GM21825 (cell line): Measurements from ENCODE around the gene LYRM2.

Source experiments
- ATAC-seq: cut with Tn5 transposase; IDR thresholded peaks from one replicate; pipeline ENCODE4 v1.9.1; 2021; ENCODE audit warnings: mild to moderate bottlenecking, moderate library complexity; ENCODE audit not compliant: unreplicated experiment

LYRM2 gene

DNA sequence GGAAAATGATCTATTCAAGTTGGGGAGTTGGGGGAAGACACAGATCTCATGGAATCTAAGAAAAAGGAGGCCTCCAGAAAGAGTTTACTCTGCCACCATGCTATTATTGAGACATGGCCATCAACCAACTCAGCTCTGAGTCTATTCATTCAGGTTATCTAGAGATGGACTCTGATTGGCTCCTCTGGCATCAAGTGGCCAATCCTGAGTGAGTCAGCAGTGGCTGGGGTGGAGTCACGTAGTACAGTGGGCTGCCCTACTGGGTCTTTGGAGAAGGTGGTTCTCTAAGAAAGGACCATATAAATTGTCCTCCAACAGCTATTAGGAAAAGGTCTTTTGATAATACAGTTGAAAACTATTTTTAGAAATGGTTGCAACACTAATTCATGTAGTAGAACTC lies 42.1 kb downstream of the LYRM2 start:
- ATAC-seq, result no peak

DNA sequence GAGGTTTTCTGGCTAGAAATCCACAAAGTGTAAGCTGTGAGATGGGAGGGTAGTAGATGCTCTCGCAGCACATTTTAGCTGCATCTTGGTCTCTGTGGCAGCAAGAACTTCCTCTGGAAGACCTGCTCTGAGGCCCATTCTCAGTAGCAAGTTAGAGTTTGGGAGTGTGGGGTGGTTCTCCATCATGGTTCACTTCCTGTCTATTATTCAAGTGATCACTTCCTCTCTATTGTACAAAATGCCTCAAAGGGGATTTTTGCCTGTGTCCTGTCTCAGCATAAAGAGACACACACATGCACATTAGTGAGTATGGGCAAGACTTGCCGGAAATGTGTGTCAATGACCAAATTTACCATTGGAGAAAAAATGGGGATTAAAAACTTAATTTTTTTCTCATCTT lies 42.5 kb downstream of the LYRM2 start:
- peak; percentile 89 for ATAC-seq

DNA sequence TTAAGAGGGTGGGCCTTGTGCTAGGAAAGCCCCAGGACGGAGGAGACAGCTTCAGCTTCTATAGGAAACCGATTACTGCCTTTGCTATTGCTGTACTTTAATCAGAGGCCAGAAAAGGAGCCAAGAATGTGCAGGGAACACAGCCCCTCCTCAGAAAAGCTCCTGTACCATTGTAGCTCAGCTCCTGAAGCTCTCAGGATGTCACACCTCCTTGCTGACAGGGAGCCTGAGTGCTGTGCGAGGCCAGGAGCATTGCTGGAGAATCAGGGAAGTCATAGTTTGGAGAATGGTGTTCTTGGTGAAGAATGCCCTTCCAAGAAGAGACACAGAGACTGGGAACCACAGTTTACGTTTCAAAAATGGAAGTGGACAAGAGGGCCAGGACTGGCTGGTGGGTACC lies 46.8 kb downstream of the LYRM2 start:
- no peak for ATAC-seq

DNA sequence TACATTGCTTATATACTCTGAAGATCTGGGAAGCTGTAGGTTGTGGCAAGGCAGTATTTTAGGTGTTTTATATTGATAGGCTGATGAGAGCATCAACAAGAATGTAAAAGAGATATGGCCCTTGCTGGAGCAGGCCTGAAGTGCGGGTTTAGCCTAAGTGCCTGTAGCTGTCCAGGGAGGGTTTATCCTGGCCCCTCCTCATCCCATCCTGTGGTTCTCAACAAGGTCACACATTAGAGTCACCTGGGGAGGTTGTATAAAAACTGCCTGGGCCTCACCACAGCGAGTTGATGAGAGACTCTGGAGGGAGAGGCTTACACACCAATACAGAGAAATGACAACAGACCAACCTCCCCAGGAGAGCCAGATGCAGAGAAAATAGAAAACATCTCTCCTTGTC lies 48.4 kb downstream of the LYRM2 start:
- ATAC-seq, result no peak

DNA sequence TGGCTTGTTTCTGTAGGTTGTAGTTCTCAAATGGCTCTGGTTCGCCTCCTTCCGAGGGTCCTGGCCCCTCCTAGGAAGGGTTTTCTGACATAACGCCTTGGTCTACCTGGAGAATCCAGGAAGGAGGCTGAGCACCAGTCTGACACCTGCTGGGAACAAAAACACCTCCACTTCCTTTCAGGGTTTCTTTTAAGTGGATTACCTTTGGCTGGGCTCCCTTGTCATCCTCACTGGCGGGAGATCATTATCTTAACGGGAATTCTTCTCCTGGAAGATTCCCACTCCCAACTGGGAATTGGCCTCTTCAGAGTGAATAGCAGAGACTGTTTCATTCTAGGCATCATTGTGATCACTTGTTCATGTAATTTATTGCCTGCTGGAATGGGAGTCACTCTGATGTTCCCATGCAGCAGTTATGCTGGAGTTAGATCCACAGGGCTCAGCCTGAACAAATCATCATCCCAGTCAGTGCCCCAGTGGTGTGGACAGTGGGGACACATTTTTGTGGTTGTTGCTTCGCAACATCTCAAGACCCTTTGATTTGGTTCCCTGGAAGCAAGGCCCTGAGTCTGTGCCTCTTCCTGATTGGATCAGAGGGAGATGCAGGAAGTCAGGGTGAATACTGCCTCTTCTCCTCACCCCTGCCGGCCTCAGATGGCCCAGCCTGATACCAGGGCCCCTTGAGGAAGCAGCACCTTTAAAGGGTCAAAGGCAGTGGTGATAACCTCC lies 49.1 kb downstream of the LYRM2 start:
- no peak for ATAC-seq

DNA sequence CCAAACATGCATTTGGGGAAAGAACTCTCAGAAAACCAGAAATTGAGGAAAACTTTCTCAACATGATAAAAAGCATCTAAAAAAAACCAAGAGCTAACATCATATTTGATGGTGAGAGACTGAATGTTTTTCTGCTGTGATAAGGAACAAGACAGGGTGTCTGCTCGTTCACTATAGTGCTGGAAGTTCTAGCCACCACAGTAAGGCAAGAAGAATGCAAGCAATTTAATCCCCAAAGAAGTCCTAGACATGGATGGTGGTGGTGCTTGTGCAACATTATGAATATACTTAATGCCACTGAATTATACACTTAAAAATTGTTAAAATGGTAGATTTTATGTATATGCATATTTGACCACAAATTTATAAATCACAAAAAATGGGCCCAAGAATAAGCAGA lies 53.4 kb downstream of the LYRM2 start:
- no peak for ATAC-seq

DNA sequence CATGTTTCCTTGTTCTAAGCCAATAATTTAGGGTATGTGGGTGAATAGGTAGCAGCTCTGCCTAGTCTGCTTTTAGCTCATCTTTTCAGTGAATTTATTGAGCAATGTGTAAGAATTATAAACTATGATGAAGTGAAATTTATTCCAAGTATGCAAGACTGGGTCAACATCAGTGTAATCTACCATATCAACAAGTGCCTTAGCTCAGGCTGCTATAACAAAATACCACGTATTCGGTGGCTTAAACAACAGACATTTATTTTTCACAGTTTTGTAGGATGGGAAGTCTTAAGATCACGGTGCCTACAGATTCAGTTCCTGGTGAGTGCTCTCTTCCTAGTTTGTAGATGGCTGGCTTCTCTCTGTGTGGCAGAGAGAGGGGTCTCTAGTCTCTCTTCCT lies 54.0 kb downstream of the LYRM2 start:
- no peak for ATAC-seq

DNA sequence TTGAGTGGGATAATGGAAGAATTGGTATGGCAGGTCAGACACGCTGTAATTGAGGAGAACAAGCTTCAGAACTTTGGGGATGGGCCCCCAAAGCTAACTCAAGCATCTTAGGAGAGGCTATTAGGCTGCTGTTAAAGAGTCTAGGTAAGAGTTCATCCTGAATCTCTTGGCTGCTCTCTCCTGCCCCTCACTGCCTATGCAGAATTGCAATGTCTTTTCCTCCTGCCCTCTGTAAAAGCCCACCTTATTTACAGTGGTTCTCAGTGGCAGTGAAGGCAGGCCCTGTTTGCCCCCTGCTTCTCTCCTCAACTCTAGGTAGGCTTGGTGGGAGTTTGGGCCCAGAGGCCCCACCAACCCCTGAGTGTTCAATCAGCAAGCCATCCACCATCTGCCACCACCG lies 55.0 kb downstream of the LYRM2 start:
- no peak for ATAC-seq

DNA sequence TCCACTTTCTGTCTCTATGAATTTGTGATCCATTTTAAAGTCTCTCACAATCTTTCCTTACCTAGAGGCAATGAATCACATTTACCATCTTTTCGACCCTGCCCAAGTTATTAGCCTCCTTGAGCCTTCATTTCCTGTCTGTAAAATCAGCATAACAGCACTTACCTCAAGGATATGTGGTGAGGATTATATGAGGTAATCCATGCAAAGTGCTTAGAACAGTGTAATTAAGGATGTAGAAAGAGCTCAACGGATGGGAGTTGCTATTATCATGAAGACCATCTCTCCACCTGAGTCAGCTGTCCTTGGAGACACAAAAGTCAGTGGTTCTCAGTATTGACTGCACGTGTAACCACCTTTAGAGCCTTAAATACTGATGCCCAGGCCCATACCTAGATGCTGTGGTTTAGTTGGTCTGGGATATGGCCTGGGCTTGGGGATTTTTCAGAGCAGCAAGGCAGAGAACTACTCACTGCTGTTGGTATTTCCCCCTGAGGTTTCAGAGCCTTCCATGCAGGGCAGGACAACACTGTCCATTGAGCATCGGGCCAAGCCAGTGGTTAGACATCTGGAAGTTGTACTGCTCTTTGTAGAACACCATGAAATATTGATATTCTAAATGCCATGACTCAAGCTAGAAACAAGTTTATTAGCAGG lies 55.8 kb downstream of the LYRM2 start:
- ATAC-seq, result peak; percentile 58

DNA sequence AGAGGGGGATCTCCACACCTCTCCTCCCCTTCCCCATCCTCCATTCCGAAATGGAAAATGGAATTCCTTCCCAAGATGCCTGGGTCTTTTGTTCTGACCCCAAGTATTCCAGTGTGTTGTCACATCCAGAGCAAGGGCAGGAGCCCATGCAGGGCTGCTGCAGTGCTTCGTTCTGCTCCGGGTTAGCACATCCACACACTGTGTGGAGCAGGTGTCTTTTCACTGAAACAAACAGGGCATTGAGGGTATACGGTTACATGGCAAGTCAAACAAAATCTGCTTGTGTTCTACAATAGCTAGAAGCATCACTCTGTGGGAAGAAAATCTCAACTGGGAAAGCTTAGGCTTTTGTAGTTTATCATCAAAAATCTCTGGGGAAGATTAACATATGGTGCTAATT lies 56.9 kb downstream of the LYRM2 start:
- ATAC-seq, result no peak

DNA sequence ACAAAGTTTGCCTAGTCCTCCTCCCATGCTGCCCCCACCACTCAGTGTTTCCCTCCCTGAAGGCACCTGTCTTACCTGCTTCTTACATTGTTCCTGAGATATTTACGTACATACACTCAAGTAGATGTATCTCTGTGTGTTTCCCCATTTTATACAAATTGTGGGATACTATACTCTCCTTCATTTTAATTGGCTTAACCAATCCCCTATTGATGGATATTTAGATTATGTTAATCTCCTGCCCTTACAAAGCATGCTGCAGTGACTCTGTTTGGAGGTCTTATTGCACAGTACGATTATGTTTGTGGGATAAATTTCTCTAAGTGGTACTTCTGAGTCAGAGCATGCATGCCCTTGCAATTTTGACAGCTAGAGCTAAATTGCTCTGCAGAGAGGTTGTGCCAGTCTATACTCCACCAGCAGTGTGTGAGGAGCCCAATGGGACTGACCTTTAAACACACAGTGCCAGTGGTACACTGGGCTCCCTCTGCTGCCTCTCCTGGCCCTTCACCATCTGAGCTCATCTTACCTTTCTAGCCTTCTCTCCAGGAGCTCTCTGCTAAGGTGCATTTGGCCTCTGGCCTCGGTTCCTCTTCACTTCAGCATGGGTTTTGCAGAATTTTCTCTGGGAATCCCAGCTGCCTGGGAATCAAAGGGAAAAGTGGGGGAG lies 57.4 kb downstream of the LYRM2 start:
- ATAC-seq, result no peak

DNA sequence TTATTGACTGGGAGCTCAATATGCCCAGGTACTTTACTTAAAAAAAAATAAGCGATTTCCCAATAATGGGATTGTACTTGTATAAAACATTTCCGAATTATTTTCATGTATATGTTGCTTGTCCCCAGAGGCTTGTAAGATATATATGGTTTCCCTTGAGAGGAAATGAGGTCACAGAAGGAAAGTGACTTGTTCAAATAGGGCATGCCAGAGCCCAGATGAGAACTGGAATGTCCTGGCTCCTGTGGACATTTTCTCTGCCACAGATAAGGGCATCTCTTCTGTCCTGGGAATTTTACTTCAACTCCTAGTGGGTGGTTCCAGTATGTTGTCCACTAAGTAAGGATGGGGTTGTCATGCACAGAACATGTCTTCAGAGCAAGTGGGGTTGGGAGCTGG lies 63.0 kb downstream of the LYRM2 start:
- no peak for ATAC-seq

DNA sequence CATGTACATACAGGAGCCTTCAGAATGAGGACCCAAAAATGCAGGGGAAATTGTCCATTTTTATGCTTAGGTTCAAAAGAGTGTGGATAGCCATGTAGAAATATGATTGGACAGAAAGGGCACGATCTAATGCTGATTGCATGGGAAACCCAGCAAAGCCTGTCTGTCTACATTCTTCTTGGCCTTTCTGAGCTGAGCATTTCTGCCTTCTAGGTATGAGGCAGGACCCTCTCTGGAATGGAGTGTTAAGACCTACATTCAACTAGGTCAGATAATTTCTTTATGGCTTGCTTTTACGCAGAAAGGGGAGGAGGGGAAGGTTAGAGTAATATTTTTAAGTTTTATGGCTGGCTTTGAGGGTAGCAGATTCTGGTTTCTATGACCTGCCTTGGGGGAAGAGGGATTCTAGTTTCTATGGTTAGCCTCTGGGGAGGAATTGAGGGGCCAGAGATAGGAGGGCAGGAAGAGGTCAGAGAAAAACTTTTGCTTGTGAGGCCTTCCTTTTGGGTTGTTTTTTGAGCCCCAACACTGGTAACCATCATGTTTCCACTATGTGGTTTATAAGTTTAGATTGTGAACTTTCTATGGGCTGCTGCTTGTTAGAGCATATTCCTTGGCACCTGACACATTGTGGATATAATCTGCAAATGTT lies 63.5 kb downstream of the LYRM2 start:
- ATAC-seq, result no peak

DNA sequence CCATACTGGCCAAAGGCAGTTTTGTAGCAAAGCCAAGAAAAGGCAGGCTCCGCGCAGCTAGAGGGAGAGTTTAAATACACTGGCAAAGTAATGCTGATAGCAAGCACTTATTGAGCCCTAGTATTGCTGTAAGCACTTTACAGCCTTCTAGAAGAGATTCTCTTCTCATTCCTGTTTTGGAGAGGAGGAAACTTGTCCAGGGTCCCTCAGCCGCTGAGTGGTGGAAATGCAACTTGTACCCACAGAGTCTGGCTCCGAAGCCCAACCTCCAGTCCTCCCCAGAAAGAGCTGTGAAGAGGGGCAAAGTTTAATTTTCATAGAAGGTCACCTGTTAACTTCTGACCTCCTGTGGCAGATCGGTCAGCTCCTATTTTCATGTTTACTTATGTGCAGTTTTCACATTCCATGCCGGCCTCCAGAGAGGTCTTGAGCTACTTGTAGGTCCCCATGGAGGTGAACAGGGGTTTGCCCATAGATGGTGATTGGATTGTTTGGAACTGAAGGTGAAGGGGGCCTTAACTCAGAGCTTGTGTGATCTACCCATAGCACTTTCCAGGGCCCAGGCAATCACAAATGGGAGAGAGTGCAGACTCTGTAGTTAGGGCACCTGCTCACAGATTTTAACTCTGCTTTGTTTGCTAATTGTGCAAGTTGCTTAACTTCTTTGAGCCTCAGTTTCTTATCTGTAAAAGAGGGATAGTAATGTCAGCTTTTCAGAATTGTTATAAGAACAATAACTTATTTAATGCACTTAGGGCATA lies 70.7 kb downstream of the LYRM2 start:
- ATAC-seq, result no peak

DNA sequence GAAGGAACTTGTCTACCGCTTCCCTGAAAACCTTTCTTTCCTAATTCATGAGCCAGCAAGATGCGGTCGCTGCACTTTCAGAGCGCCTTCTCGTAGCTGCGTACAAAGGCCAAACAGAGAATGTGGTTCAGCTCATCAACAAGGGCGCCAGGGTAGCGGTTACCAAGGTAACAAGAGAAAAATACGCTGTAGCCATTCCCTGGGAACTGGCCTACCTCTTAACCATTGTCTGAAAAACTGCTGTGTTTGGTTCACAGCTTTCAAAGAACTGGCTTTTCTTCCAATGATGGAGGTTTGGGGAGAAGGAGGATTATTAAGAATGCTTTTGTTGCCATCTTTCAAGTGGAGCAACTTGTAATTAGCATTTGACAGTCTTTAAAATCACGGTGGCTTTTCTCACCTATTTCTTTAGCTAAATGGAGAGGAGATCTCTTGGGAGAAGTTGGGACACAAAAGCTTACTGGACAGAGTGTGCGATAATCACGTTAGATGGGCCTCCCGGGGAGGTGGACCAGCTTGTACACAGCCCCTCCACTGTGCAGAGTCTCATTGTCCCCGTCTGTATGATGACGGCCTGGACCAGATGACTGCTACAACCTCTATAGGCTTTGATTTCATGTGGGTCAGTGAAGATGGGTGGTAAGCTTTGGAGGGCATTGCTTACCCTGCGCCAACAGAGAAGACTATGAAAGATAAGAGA lies 71.5 kb downstream of the LYRM2 start:
- ATAC-seq, result no peak

DNA sequence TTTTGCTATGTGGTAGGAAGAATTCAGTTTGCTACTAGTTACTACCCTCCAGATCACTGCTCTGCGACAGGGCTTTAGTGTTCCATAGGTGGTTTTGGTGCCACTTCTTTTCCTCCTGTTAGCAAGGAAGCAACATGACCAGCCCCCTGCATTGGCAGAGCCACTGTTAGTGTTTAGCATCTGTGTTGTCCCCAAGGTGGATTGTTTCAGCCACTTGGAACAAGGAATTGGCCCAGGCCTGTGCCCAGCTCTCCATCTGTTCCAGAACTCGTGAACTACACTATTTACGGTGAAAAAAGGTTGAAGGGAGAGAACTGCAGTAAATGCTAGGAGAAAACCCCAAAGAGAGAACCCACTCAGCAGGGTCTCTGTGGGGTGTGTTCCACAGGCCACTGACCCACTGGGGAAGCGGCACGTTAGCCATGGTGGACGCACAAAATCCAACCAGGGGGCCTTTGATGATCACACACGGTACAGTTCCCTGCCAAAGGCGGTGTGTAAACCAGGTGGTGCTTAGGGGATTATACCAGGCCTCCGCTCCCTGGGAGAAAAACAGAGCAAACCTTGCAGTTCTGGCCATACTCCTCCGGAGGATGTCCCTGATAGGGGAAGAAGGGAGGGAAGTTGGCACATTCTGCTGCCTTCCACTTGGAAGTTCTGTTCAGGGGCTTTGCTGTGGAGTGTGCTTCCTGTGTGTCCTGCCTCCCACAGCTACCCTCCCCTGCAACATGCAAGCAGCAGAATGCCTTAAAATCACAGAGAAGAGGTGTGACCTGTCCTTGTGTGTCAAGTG lies 72.3 kb downstream of the LYRM2 start:
- ATAC-seq, result no peak

DNA sequence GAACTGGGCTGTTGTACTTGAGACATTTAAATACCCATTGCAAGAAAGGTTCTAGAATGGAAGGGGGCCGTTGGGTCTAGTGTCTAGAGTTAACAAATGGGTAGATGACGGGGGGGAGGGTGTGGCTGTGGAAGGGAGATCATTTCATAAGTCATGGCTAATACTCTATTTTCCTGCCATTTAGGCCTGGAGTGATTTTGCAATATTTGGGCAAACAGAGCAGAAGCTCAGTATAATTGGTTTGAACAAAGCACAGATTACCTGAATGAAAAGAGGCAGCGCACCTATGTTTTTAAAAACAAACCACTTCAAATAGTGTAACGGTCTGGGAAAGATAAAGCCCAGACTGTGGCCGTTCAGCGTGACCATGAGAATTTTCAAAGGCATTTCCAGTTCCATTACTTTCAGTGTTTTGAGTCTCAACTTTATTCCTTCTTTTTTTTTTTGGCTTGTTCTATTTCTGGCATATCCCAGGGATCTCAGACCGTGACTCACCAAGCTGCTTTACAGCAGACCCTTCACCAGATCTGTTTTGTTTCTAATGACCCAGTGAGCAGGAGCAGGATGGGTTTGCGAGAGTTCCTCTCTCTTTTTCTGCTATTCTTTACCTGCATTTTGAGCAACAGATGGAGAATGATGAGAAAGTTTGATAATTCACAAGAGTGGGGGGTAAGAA lies 73.7 kb downstream of the LYRM2 start:
- no peak for ATAC-seq

DNA sequence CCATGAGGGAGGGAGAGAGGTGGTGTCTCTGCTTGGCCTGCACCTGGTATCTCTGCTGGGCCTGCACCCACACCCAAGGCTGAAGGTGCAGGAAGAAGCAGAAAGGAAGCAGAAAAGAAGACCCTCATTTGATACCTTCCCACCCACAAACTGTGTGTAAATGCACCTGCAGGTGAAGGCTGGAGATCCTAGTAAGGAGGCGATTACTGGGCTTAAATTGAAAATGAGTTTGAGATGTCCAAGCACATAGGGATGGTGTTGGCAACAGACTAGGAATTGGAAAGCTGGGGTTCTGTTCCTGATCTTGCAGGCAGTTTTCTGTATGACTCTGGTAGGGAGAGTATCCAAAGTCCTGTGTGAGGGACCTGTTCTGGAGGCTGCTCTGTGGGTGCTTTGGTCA lies 74.7 kb downstream of the LYRM2 start:
- ATAC-seq, result no peak
